ENCODE data around the gene SELENOT. TPM values are rescaled to one million over a fixed set of nuclear protein-coding genes. Genes with fewer than 3 reads are reported as not detected.

Gene SELENOT
- total RNA-seq, 1 donor from 2014 or later: 133 TPM

DNA sequence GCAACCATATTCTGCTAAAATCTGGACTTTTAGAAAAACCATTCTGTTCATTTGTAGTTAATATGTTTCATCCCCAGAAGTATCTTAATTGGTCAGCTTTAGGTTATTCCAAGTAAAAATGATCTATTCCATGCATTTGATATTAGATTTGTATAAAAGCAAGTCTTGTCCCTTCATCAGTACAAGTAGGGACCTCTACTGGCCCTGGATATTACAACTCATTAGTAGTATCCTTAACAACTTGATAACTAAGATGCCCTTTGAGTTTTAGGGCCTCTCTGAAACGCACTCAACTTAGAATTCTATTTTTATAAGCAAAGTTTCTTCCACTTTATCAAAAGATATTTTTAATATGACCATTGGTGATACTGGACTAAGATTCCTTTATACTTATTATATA lies 25.3 kb upstream of the SELENOT start:
- no peaks in the 10 kb centered on the region for H3K9me3 Mint-ChIP-seq

DNA sequence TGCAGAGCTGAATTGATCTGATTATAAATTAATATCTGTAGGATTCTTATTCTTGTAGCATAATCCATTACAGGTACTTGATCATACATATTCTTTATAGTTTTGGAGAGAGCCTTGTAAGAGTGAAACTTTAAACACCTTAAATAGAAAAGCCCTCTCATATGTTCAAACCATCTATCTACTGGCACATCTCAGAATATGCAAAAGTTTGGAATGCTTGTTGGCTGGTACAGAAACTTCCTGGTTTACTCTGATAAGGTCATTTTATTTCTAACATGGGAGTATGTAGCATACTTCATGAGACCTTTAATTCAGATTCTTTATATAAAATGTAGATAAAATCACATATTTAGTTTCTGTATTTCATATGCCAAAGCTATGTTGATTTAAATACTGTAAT lies 21.9 kb upstream of the SELENOT start:
- H3F3A ChIP-seq (ENCODE audit: low read depth): peaks cover 8% of the 10 kb centered on the region
- no peak for DNase-seq (ENCODE audit: low spot score)
- H3K4me1 Mint-ChIP-seq: no peaks in the 10 kb centered on the region
- H3K27me3 Mint-ChIP-seq (ENCODE audit: insufficient read depth, low read depth): no peaks in the 10 kb centered on the region
- no peaks in the 10 kb centered on the region for H3K9me3 Mint-ChIP-seq
- H3K27ac ChIP-seq: no peak overlapping the region
- no peaks in the 10 kb centered on the region for H3K4me1 ChIP-seq
- TF ChIP-seq EZH2phosphoT487 (IDR thresholded peaks at IDR 0.05): no peak
- no peak for TF ChIP-seq EZH2 (IDR thresholded peaks at IDR 0.05)
- TF ChIP-seq, protein P1, sequence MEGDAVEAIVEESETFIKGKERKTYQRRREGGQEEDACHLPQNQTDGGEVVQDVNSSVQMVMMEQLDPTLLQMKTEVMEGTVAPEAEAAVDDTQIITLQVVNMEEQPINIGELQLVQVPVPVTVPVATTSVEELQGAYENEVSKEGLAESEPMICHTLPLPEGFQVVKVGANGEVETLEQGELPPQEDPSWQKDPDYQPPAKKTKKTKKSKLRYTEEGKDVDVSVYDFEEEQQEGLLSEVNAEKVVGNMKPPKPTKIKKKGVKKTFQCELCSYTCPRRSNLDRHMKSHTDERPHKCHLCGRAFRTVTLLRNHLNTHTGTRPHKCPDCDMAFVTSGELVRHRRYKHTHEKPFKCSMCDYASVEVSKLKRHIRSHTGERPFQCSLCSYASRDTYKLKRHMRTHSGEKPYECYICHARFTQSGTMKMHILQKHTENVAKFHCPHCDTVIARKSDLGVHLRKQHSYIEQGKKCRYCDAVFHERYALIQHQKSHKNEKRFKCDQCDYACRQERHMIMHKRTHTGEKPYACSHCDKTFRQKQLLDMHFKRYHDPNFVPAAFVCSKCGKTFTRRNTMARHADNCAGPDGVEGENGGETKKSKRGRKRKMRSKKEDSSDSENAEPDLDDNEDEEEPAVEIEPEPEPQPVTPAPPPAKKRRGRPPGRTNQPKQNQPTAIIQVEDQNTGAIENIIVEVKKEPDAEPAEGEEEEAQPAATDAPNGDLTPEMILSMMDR (IDR thresholded peaks at IDR 0.05): no peak
- H3K27me3 ChIP-seq: no peaks in the 10 kb centered on the region
- H3K9ac ChIP-seq: no peak overlapping the region
- peaks cover 17% of the 10 kb centered on the region for H3K36me3 Mint-ChIP-seq
- no peak overlapping the region for H3K4me2 ChIP-seq
- peaks cover 5% of the 10 kb centered on the region for H4K20me1 ChIP-seq (ENCODE audit: low read depth)
- H3K27ac Mint-ChIP-seq: no peak overlapping the region
- H3K9me3 ChIP-seq (ENCODE audit: low read depth): no peaks in the 10 kb centered on the region
- no peak overlapping the region for H3K4me3 Mint-ChIP-seq
- no peak overlapping the region for H2AFZ ChIP-seq (replicated peaks)
- no peaks in the 10 kb centered on the region for H3K79me2 ChIP-seq (ENCODE audit: low read depth)
- no peak overlapping the region for H3K4me3 ChIP-seq
- H3K36me3 ChIP-seq: peaks cover 21% of the 10 kb centered on the region

More for the DNA sequence above, 25.3 kb upstream of the SELENOT start:
- DNase-seq (ENCODE audit: low spot score): no peak
- Histone ChIP-seq H3K9ac (no peak overlapping the region), H3K27ac (no peak overlapping the region), H3K36me3 (peaks cover 7% of the 10 kb centered on the region), H2AFZ (replicated peaks) (no peak overlapping the region), H4K20me1 (ENCODE audit: low read depth) (peaks cover 5% of the 10 kb centered on the region), H3F3A (ENCODE audit: low read depth) (peaks cover 14% of the 10 kb centered on the region), H3K4me2 (no peak overlapping the region), H3K4me3 (no peak overlapping the region), H3K9me3 (ENCODE audit: low read depth) (no peaks in the 10 kb centered on the region), H3K4me1 (no peaks in the 10 kb centered on the region), H3K79me2 (ENCODE audit: low read depth) (no peaks in the 10 kb centered on the region), H3K27me3 (no peaks in the 10 kb centered on the region)
- Mint-ChIP-seq H3K4me1 (no peaks in the 10 kb centered on the region), H3K36me3 (peaks cover 12% of the 10 kb centered on the region), H3K27ac (no peak overlapping the region), H3K27me3 (ENCODE audit: insufficient read depth, low read depth) (no peaks in the 10 kb centered on the region), H3K4me3 (no peak overlapping the region)
- TF ChIP-seq, protein P1 (IDR thresholded peaks at IDR 0.05): peak; percentile 12
- no peak for TF ChIP-seq EZH2phosphoT487 (IDR thresholded peaks at IDR 0.05)

DNA sequence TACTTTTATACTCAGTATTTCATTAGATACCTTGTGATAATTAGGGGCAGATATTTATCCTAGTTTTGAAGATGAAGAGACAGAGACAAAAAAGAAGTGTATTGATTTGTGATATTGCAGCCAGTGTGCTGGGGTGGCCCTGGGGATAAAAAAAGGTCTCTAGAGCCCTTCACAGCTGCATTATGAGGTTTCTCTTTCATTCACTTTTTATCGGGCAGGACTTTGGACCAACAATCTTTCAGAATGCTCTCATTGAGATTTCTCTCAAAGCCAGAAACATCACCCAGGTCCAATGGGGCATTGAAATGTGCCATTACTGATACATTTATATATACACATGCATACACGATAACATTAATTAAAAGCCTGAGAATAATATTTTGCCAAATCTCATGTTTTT lies 20.5 kb upstream of the SELENOT start:
- H4K20me1 ChIP-seq (ENCODE audit: low read depth): peaks cover 4% of the 10 kb centered on the region
- no peaks in the 10 kb centered on the region for H3K27me3 Mint-ChIP-seq (ENCODE audit: insufficient read depth, low read depth)
- no peak overlapping the region for H3K27ac Mint-ChIP-seq
- no peaks in the 10 kb centered on the region for H3K79me2 ChIP-seq (ENCODE audit: low read depth)
- H3F3A ChIP-seq (ENCODE audit: low read depth): peaks cover 3% of the 10 kb centered on the region
- H3K4me3 Mint-ChIP-seq: no peak overlapping the region
- H3K4me3 ChIP-seq: no peak overlapping the region
- no peaks in the 10 kb centered on the region for H3K9me3 Mint-ChIP-seq
- peaks cover 21% of the 10 kb centered on the region for H3K36me3 ChIP-seq
- H3K9ac ChIP-seq: no peak overlapping the region
- H2AFZ ChIP-seq (replicated peaks): no peak overlapping the region
- TF ChIP-seq, protein P1 (IDR thresholded peaks at IDR 0.05): no peak
- TF ChIP-seq EZH2 (IDR thresholded peaks at IDR 0.05): no peak
- no peak for TF ChIP-seq EZH2phosphoT487 (IDR thresholded peaks at IDR 0.05)
- no peak for DNase-seq (ENCODE audit: low spot score)
- no peak overlapping the region for H3K27ac ChIP-seq
- H3K9me3 ChIP-seq (ENCODE audit: low read depth): no peaks in the 10 kb centered on the region
- no peaks in the 10 kb centered on the region for H3K4me1 ChIP-seq
- H3K4me2 ChIP-seq: no peak overlapping the region
- H3K27me3 ChIP-seq: no peaks in the 10 kb centered on the region
- H3K36me3 Mint-ChIP-seq: peaks cover 16% of the 10 kb centered on the region
- H3K4me1 Mint-ChIP-seq: no peaks in the 10 kb centered on the region
